NK-92 (cell line): Measurements from ENCODE around the gene RNASET2.
"Not testable (repeated sequence)": the region's sequence is repeated elsewhere in the genome, so short reads cannot be mapped to it uniquely, and the experiment has no call there.

Experiments used
- DNase-seq: peaks from one replicate; lab custom pipeline; 2025; ENCODE audit not compliant: unreplicated experiment; lab: John Stamatoyannopoulos, UW

Gene RNASET2

GRCh38 chr6:166928644-166929541 lies 27.5 kb downstream of the RNASET2 start:
- no peak for DNase-seq

GRCh38 chr6:166927935-166928643 lies 28.3 kb downstream of the RNASET2 start:
- DNase-seq: no peak

- DNase-seq: no peak
Measured at GRCh38 chr6:166927240-166927934, 29.0 kb downstream of the RNASET2 start.

- DNase-seq: no peak
Measured at GRCh38 chr6:166926748-166927147, 29.6 kb downstream of the RNASET2 start.

GRCh38 chr6:166925141-166925996 lies 31.0 kb downstream of the RNASET2 start:
- no peak for DNase-seq

- no peak for DNase-seq
Measured at GRCh38 chr6:166924531-166924930, 31.8 kb downstream of the RNASET2 start.

GRCh38 chr6:166922937-166923336 lies 33.4 kb downstream of the RNASET2 start:
- no peak for DNase-seq

- no peak for DNase-seq
Measured at GRCh38 chr6:166921570-166921969, 34.8 kb downstream of the RNASET2 start.

GRCh38 chr6:166916824-166917223 lies 39.5 kb downstream of the RNASET2 start:
- no peak for DNase-seq

- not testable (repeated sequence) for DNase-seq
Measured at GRCh38 chr6:166915484-166915883, 40.9 kb downstream of the RNASET2 start.

- DNase-seq: not testable (repeated sequence)
Measured at GRCh38 chr6:166914952-166915351, 41.4 kb downstream of the RNASET2 start.

- DNase-seq: no peak
Measured at GRCh38 chr6:166911248-166911677, 45.1 kb downstream of the RNASET2 start.

GRCh38 chr6:166910601-166911000 lies 45.7 kb downstream of the RNASET2 start:
- no peak for DNase-seq

- DNase-seq: no peak
Measured at GRCh38 chr6:166908811-166909210, 47.5 kb downstream of the RNASET2 start.

- no peak for DNase-seq
Measured at GRCh38 chr6:166907871-166908806, 48.2 kb downstream of the RNASET2 start.

- DNase-seq: no peak
Measured at GRCh38 chr6:166907373-166907841, 48.9 kb downstream of the RNASET2 start.

GRCh38 chr6:166906376-166907044 lies 49.8 kb downstream of the RNASET2 start:
- no peak for DNase-seq

GRCh38 chr6:166905505-166906134 lies 50.7 kb downstream of the RNASET2 start:
- no peak for DNase-seq
